Effector memory CD4-positive, alpha-beta T cell (primary cell): ENCODE data around the gene ZNF692.

Experiments used
- DNase-seq, 3 donors: peaks; one replicate each; pipeline ENCODE4 v3.0.0-alpha.2; 2020
- H3K27ac ChIP-seq: 2 replicates; pipeline ENCODE4 v1.7.0; 2013; ENCODE audit warnings: mild to moderate bottlenecking, low read length, moderate library complexity; ENCODE audit not compliant: insufficient read depth, poor library complexity, severe bottlenecking
- H3K27me3 ChIP-seq: replicated peaks from 2 replicates; pipeline ENCODE4 v1.7.0; 2013; ENCODE audit warnings: mild to moderate bottlenecking, low read length; ENCODE audit not compliant: insufficient read depth, control insufficient read depth, poor library complexity, severe bottlenecking
- H3K36me3 ChIP-seq: 2 replicates; pipeline ENCODE4 v1.7.0; 2013; ENCODE audit warnings: mild to moderate bottlenecking, low read length, moderate library complexity; ENCODE audit not compliant: control insufficient read depth, insufficient read depth
- H3K4me1 ChIP-seq: 2 replicates; pipeline ENCODE4 v1.7.0; 2013; ENCODE audit warnings: low read length, mild to moderate bottlenecking; ENCODE audit not compliant: control insufficient read depth, insufficient read depth, poor library complexity, severe bottlenecking
- H3K4me3 ChIP-seq: 2 replicates; pipeline ENCODE4 v1.7.0; 2013; ENCODE audit warnings: low read length, low read depth, mild to moderate bottlenecking; ENCODE audit not compliant: insufficient read depth, poor library complexity, severe bottlenecking
- H3K9me3 ChIP-seq: 2 replicates; pipeline ENCODE4 v1.7.0; 2013; ENCODE audit warnings: mild to moderate bottlenecking, low read length, moderate library complexity; ENCODE audit not compliant: control insufficient read depth

The ZNF692 gene

DNA sequence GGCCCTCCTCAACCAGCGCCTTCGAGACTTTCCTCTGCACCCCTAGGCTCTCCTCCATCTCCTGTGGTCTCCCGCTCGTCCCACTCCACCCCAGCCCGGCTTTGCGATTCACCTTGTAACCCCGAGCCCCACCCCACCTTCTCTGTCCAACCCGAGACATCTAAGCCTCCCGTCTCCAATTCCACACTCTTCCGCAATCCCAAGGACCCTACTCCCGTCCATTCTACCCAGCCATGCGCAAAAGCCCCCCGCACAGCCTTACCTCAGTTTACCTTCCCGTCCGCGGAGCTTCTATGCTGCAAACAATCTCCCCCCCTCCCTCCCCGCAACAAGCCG is 33.3 kb downstream of the ZNF692 start:
- peak overlapping the region; percentile 97 for H3K27ac ChIP-seq
- DNase-seq, result no peak
- H3K9me3 ChIP-seq, result no peaks in the 10 kb centered on the region
- no peaks in the 10 kb centered on the region for H3K27me3 ChIP-seq
- H3K36me3 ChIP-seq, result peaks cover 20% of the 10 kb centered on the region
- H3K4me3 ChIP-seq, result peak overlapping the region; percentile 75
- H3K4me1 ChIP-seq, result peaks cover 21% of the 10 kb centered on the region

DNA sequence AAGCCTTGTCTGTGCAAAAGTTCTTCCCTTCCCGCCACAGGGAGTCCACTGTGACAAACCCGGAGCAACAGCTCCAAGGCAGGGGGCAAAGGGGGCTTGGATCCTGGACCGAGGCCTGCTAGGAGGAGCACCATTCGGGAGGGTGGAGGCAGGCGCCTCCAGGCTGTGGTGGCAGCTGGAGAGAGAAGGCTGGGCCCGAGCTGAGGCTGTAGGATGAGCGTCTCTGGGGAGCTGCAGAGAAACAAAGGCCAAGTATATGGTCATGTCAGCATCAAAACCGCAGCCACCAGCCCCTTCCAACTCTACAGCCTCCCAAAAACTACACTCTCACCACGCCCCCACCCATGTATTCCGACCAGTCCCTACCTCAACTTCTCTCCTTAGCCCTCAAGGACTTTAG is 33.7 kb downstream of the ZNF692 start:
- Histone ChIP-seq H3K27me3 (no peaks in the 10 kb centered on the region), H3K4me3 (peak overlapping the region; percentile 75), H3K9me3 (no peaks in the 10 kb centered on the region), H3K27ac (peak overlapping the region; percentile 97), H3K36me3 (peaks cover 23% of the 10 kb centered on the region), H3K4me1 (peaks cover 21% of the 10 kb centered on the region)
- no peak for DNase-seq

DNA sequence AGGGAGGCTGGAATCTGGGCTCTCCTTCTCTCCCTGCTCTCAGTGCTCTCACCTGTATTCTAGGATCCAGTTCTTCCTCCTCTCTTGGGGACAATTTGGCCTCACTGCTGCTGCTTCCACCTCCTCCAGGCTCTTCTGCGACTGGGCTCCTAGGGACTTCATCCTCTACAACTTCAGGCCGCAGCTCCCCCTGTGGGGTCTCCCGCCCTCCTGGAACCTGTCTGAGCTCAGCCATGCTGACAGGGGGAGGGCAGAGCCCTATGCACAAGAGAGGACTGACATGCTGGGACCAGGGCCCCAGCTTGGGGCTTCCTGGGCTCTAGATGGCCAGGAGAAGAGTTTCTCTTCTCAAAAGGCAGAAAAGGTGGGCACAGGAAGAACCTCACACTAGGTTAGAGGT is 34.2 kb downstream of the ZNF692 start:
- Histone ChIP-seq H3K4me3 (no peak overlapping the region), H3K27ac (no peak overlapping the region), H3K4me1 (peaks cover 21% of the 10 kb centered on the region), H3K27me3 (no peaks in the 10 kb centered on the region), H3K36me3 (peaks cover 26% of the 10 kb centered on the region), H3K9me3 (no peaks in the 10 kb centered on the region)
- no peak for DNase-seq

DNA sequence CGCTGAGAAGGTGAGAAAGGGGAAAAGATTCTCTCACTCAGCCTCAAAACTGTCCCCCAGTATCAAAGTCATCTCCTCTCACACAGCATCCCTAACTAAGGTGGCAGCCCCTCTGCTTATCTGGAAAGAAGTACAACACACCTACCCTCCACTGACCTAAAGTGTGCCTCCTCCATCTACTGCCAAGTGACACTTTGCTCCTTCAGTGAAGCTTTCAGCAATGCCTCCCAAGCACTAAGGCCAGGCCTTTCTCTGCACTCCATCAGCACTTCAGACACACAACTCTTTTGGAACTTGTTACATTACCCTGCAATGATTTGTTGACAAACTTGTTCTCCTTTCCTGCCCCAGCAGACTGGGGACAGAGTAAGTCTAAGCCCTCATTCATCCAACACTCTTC is 34.6 kb downstream of the ZNF692 start:
- no peak for DNase-seq
- peaks cover 25% of the 10 kb centered on the region for H3K4me1 ChIP-seq
- no peaks in the 10 kb centered on the region for H3K27me3 ChIP-seq
- H3K4me3 ChIP-seq, result no peak overlapping the region
- peaks cover 26% of the 10 kb centered on the region for H3K36me3 ChIP-seq
- no peaks in the 10 kb centered on the region for H3K9me3 ChIP-seq
- no peak overlapping the region for H3K27ac ChIP-seq

DNA sequence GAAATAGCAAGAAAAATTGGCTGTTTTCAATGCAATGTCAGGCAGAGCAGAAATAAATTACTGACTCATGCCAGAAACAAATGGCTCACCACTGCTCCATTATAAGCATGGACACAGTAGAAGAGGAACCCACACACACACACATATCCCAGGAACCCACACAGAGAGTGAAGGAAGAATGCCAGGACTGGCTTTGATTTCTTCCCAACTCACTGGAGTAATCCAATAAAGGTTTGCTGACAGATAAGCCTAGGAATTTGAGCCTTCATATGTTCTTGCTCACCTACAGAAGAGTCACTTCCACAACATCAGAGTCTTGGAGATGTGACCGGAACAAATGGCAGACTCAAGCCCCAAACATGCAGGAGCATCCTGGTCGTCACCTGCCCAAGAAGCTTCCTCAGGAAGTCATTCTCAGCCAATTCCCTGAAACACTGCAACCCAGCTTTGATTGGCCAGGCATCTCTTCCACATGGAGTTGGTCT is 35.3 kb downstream of the ZNF692 start:
- DNase-seq, result no peak
- no peak overlapping the region for H3K27ac ChIP-seq
- H3K4me1 ChIP-seq, result peaks cover 33% of the 10 kb centered on the region
- no peaks in the 10 kb centered on the region for H3K9me3 ChIP-seq
- peaks cover 26% of the 10 kb centered on the region for H3K36me3 ChIP-seq
- no peak overlapping the region for H3K4me3 ChIP-seq
- H3K27me3 ChIP-seq, result no peaks in the 10 kb centered on the region

DNA sequence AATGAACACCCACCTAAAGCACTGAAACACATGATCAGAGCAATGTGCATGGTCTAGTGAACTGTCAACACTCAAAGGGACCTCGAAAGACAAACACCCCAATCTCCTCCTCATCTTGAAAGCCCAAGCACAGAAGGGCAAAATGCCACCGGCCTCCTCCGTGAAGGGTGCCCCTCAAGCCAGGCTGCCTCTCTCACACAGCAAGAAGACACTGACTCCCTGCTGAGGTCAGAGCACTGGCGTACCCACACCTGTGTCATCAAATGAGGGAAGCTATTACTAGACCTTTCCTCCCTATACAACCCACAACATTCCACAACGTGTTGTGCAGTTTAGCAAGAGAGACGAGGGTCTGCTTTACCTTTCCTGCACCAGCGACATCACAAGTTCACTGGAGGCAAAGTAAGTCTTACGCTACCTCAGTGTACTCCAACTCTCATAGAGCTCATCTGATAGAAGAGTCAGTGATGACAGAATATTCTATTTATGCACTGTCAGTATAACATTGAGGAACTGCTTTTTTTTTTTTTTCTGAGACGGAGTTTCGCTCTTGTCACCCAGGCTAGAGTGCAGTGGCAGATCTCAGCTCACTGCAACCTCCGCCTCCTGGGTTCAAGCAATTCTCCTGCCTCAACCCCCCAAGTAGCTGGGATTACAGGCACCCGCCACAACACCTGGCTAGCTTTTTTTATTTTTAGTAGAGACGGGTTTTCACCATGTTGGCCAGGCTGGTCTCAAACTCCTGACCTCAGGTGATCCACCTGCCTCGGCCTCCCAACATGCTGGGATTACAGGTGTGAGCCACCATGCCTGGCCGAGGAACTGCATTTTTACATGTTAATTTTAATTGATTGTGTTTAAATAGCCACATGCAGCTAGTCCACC is 36.5 kb downstream of the ZNF692 start:
- Histone ChIP-seq H3K4me1 (peaks cover 36% of the 10 kb centered on the region), H3K9me3 (no peaks in the 10 kb centered on the region), H3K4me3 (no peak overlapping the region), H3K27ac (no peak overlapping the region), H3K36me3 (peaks cover 26% of the 10 kb centered on the region), H3K27me3 (no peaks in the 10 kb centered on the region)
- no peak for DNase-seq

DNA sequence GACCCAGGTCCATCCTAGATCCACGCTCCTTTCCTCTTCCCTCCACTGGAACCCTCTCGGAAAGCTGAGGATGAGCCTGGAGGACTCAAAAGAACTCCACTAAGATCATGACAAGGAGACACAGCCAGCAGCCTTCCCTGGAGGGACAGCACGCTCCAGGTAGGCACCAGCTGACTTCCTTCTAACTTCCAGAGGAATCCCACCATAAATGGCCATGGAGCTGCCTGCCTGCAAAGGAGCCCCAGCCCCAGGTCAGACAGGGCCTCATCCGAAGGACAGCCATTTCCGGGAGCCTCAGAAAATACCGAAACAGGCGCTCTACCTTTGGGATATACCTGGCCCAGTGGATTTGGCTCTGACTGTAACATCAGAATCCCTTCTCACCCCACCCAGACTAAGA is 37.2 kb downstream of the ZNF692 start:
- Histone ChIP-seq H3K4me1 (peaks cover 36% of the 10 kb centered on the region), H3K36me3 (peaks cover 26% of the 10 kb centered on the region), H3K9me3 (no peaks in the 10 kb centered on the region), H3K4me3 (no peak overlapping the region), H3K27ac (no peak overlapping the region), H3K27me3 (no peaks in the 10 kb centered on the region)
- no peak for DNase-seq

DNA sequence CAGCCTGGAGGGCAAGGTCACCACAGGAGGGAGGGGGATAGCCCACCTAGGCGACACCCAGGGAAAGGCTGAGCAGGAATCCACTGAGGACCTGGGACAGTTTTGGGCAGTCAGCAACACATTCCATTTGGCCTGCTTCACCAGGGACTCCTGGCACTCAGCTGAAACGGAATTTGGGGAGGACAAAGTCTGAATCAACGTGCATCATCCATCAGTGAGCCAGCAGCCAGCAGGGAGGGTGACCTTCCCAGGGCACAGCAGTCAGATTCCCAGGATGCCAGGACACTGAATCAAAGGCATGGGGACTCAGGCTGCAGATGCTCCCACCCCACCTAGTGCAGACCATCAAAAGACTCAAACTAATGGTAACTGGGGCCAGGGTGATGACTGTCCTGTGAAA is 37.8 kb downstream of the ZNF692 start:
- H3K4me1 ChIP-seq, result peaks cover 41% of the 10 kb centered on the region
- peaks cover 26% of the 10 kb centered on the region for H3K36me3 ChIP-seq
- no peak overlapping the region for H3K4me3 ChIP-seq
- no peaks in the 10 kb centered on the region for H3K9me3 ChIP-seq
- DNase-seq, result no peak
- H3K27ac ChIP-seq, result no peak overlapping the region
- no peaks in the 10 kb centered on the region for H3K27me3 ChIP-seq

DNA sequence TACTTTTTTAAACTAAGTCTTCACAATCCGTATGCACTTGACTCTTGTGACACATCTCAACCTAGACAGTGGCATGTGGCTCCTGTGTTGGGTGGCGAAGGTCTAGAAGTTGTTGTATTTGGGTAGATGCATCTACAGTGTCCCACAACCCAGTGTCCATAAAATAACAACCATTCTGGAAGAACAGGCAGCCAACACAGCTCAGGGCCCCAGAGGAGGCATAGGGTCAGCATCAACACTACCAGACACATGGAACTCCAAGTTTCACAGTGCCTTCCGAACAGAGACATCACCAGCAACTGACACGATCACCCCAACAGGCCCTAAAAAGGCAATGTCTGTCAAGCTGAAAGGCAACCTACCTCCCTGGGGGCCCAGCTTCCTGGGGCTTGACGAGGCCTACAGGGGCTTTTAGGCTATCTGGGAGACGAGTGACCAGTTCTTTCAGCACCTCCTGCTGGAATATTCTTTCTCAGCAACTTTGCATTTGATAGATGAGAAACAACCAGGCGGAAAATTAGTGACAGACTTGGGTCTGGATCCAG is 38.8 kb downstream of the ZNF692 start:
- H3K9me3 ChIP-seq, result no peaks in the 10 kb centered on the region
- no peak overlapping the region for H3K27ac ChIP-seq
- H3K36me3 ChIP-seq, result peaks cover 36% of the 10 kb centered on the region
- peaks cover 42% of the 10 kb centered on the region for H3K4me1 ChIP-seq
- no peak for DNase-seq
- no peaks in the 10 kb centered on the region for H3K27me3 ChIP-seq
- no peak overlapping the region for H3K4me3 ChIP-seq
